IMR-90 (cell line): Measurements from ENCODE around the gene LMLN. TPM values are rescaled to one million over a fixed set of nuclear protein-coding genes. Genes with fewer than 3 reads are reported as not detected.

ENCODE experiments used
- ATAC-seq: fragments of 200-7000 bp; cut with Tn5 transposase; 2 replicates; pipeline ENCODE4 v1.9.1; 2020; ENCODE audit warnings: low read depth, mild to moderate bottlenecking, moderate library complexity
- BruUV-seq: library from RNA; stranded (reverse); fragments of 400-500 nt; replicated peaks from 2 replicates; lab custom pipeline; 2021; lab: Mats Ljungman, UMichigan
- CTCF ChIA-PET: fragments of 300-600 bp; formaldehyde crosslinking; extraction: SDS; loops from one replicate; lab custom pipeline; 2021; ENCODE audit warnings: antibody characterized with exemption; lab: Yijun Ruan, JAX
- POLR2A ChIA-PET: fragments of 300-600 bp; sonication (Branson Sonifier 250); formaldehyde crosslinking; loops from one replicate; lab custom pipeline; 2022; ENCODE audit warnings: antibody characterized with exemption; ENCODE audit not compliant: unreplicated experiment; lab: Charles Lee
- DNase-seq: peaks from one replicate; pipeline ENCODE4 v3.0.0; 2013
- H2AFZ ChIP-seq: replicated peaks from 2 replicates; pipeline ENCODE3; 2013; ENCODE audit warnings: low read length, mild to moderate bottlenecking; ENCODE audit not compliant: poor library complexity
- H2AK5ac ChIP-seq: 2 replicates; pipeline ENCODE4 v1.6.1; 2013; ENCODE audit warnings: low read depth, low read length, inconsistent platforms
- H2AK9ac ChIP-seq: replicated peaks from 2 replicates; pipeline ENCODE3; 2013; ENCODE audit warnings: mild to moderate bottlenecking, low read depth, low read length, moderate library complexity; ENCODE audit not compliant: poor library complexity
- H2BK120ac ChIP-seq: 2 replicates; pipeline ENCODE4 v1.6.1; 2013; ENCODE audit warnings: low read depth, low read length, inconsistent platforms
- H2BK15ac ChIP-seq: 3 replicates; pipeline ENCODE4 v1.6.1; 2013; ENCODE audit warnings: low read depth, low read length, inconsistent platforms
- H2BK20ac ChIP-seq: 2 replicates; pipeline ENCODE4 v1.6.1; 2013; ENCODE audit warnings: low read depth, mild to moderate bottlenecking, inconsistent platforms, low read length, moderate library complexity
- H2BK5ac ChIP-seq: 2 replicates; pipeline ENCODE4 v1.6.1; 2013; ENCODE audit warnings: mild to moderate bottlenecking, low read depth, low read length, inconsistent platforms; ENCODE audit not compliant: poor library complexity, severe bottlenecking
- H3K14ac ChIP-seq: replicated peaks from 2 replicates; pipeline ENCODE4 v1.6.1; 2013; ENCODE audit warnings: low read depth, low read length, inconsistent platforms
- H3K18ac ChIP-seq: 2 replicates; pipeline ENCODE4 v1.6.1; 2013; ENCODE audit warnings: low read depth, low read length, control low read depth
- H3K23ac ChIP-seq: 2 replicates; pipeline ENCODE4 v1.6.1; 2013; ENCODE audit warnings: low read depth, low read length, inconsistent platforms
- H3K27ac ChIP-seq: 2 replicates; pipeline ENCODE4 v1.5.1; 2013; ENCODE audit warnings: mild to moderate bottlenecking, control low read depth, low read length; ENCODE audit not compliant: insufficient read depth
- H3K27me3 ChIP-seq: 2 replicates; pipeline ENCODE4 v1.6.1; 2013; ENCODE audit warnings: low read length; ENCODE audit not compliant: control insufficient read depth, insufficient read depth
- H3K36me3 ChIP-seq: 2 replicates; pipeline ENCODE4 v1.6.1; 2013; ENCODE audit warnings: low read length, mixed read lengths; ENCODE audit not compliant: control insufficient read depth, insufficient read depth
- H3K4ac ChIP-seq: 2 replicates; pipeline ENCODE4 v1.6.1; 2013; ENCODE audit warnings: low read depth, low read length, inconsistent platforms
- H3K4me1 ChIP-seq: 2 replicates; pipeline ENCODE4 v1.6.1; 2013; ENCODE audit warnings: low read length, mixed read lengths; ENCODE audit not compliant: control insufficient read depth, insufficient read depth
- H3K4me2 ChIP-seq: 2 replicates; pipeline ENCODE4 v1.6.1; 2013; ENCODE audit warnings: low read depth, mild to moderate bottlenecking, control low read depth, low read length, moderate library complexity
- H3K4me3 ChIP-seq: 2 replicates; pipeline ENCODE4 v1.5.1; 2013; ENCODE audit warnings: low read depth, mild to moderate bottlenecking, control low read depth, low read length, moderate library complexity; ENCODE audit not compliant: insufficient read depth
- H3K56ac ChIP-seq: 2 replicates; pipeline ENCODE4 v1.6.1; 2013; ENCODE audit warnings: low read length, inconsistent platforms; ENCODE audit not compliant: insufficient read depth; ENCODE audit errors: extremely low read depth
- H3K79me1 ChIP-seq, 2 experiments: 2 replicates each; pipeline ENCODE4 v1.6.1; 2013; ENCODE audit warnings: low read length in 2 of 2, inconsistent platforms in 1 of 2, low read depth in 1 of 2
- H3K9ac ChIP-seq: 2 replicates; pipeline ENCODE4 v1.6.1; 2013; ENCODE audit warnings: low read depth, low read length, control low read depth
- H3K9me1 ChIP-seq: 2 replicates; pipeline ENCODE4 v1.6.1; 2013; ENCODE audit warnings: low read length, inconsistent platforms; ENCODE audit not compliant: insufficient read depth
- H3K9me3 ChIP-seq: 2 replicates; pipeline ENCODE4 v1.6.1; 2013; ENCODE audit warnings: low read length; ENCODE audit not compliant: control insufficient read depth, insufficient read depth
- H4K20me1 ChIP-seq: 2 replicates; pipeline ENCODE4 v1.6.1; 2013; ENCODE audit warnings: low read length, inconsistent platforms; ENCODE audit not compliant: insufficient read depth
- H4K5ac ChIP-seq: 2 replicates; pipeline ENCODE4 v1.6.1; 2013; ENCODE audit warnings: mild to moderate bottlenecking, low read depth, low read length, control low read depth
- H4K8ac ChIP-seq, 2 experiments: 2 replicates each; pipeline ENCODE4 v1.6.1; 2013; ENCODE audit warnings: low read depth in 2 of 2, low read length in 2 of 2, control low read depth in 1 of 2, inconsistent platforms in 1 of 2
- H4K91ac ChIP-seq: 2 replicates; pipeline ENCODE4 v1.6.1; 2013; ENCODE audit warnings: low read depth, low read length, inconsistent platforms; ENCODE audit not compliant: insufficient read depth
- BHLHE40 ChIP-seq: fragments of 150-350 bp; IDR thresholded peaks from 2 replicates; pipeline ENCODE4 v1.6.1; 2016; ENCODE audit warnings: mild to moderate bottlenecking, low read depth, low read length
- CEBPB ChIP-seq: IDR thresholded peaks from 2 replicates; pipeline ENCODE4 v1.6.1; 2012; ENCODE audit warnings: low read depth, low read length, improper control_type of control experiment
- CHD1 ChIP-seq: IDR thresholded peaks from 2 replicates; pipeline ENCODE4 v1.6.1; 2012; ENCODE audit warnings: low read depth, low read length, improper control_type of control experiment
- FOS ChIP-seq: fragments of 150-350 bp; IDR thresholded peaks from 2 replicates; pipeline ENCODE4 v1.6.1; 2016; ENCODE audit warnings: low read depth, low read length
- MAFK ChIP-seq: IDR thresholded peaks from 2 replicates; pipeline ENCODE4 v1.6.1; 2012; ENCODE audit warnings: low read depth, low read length, improper control_type of control experiment
- MAZ ChIP-seq: IDR thresholded peaks from 2 replicates; pipeline ENCODE4 v1.6.1; 2012; ENCODE audit warnings: low read depth, mild to moderate bottlenecking, low read length, improper control_type of control experiment, moderate library complexity, borderline replicate concordance
- MXI1 ChIP-seq: IDR thresholded peaks from 2 replicates; pipeline ENCODE4 v1.6.1; 2012; ENCODE audit warnings: low read depth, mild to moderate bottlenecking, low read length, moderate library complexity, borderline replicate concordance
- NFE2L2 ChIP-seq: fragments of 150-350 bp; IDR thresholded peaks from 2 replicates; pipeline ENCODE4 v1.6.1; 2016; ENCODE audit warnings: low read depth, mild to moderate bottlenecking, low read length
- POLR2A ChIP-seq: IDR thresholded peaks from 2 replicates; pipeline ENCODE4 v1.6.1; 2012; ENCODE audit warnings: mild to moderate bottlenecking, low read depth, low read length
- RAD21 ChIP-seq: IDR thresholded peaks from 2 replicates; pipeline ENCODE4 v1.6.1; 2012; ENCODE audit warnings: low read length, improper control_type of control experiment
- RCOR1 ChIP-seq: IDR thresholded peaks from 2 replicates; pipeline ENCODE4 v1.6.1; 2012; ENCODE audit warnings: mild to moderate bottlenecking, low read length, improper control_type of control experiment; ENCODE audit not compliant: insufficient replicate concordance
- RFX5 ChIP-seq: IDR thresholded peaks from 2 replicates; pipeline ENCODE4 v1.8.0; 2012; ENCODE audit warnings: low read depth, mild to moderate bottlenecking, low read length, moderate library complexity
- SMC3 ChIP-seq: fragments of 150-350 bp; IDR thresholded peaks from 2 replicates; pipeline ENCODE4 v1.6.1; 2016; ENCODE audit warnings: low read depth, mild to moderate bottlenecking, antibody characterized with exemption, low read length, moderate library complexity
- WGBS, 2 experiments: methylation state at CpG; one replicate each; pipeline versions ENCODE4 v1.1.5 to v1.1.7; 2013; ENCODE audit warnings: missing lambda C conversion rate in 2 of 2; ENCODE audit not compliant: insufficient read length in 1 of 2; ENCODE audit errors: extremely low coverage in 2 of 2; 5-methylcytosine and 5-hydroxymethylcytosine counted together
- dilution Hi-C: fragments of 300-500 bp; cut with HindIII; formaldehyde crosslinking; loops from one replicate; pipeline ENCODE4 v1.14.3; 2018; ENCODE audit warnings: low sequenced_read_pairs; ENCODE audit not compliant: unreplicated experiment
- in situ Hi-C: fragments of 300-500 bp; cut with MboI; formaldehyde crosslinking; loops from 3 replicates; pipeline ENCODE4 v1.14.3; 2019; ENCODE audit warnings: low sequenced_read_pairs, inconsistent platforms, mixed read lengths
- intact Hi-C: fragments of 100-400 bp; cut with micrococcal nuclease; formaldehyde crosslinking; loops from 2 replicates; pipeline ENCODE4 v1.10.0; 2022
- polyA plus RNA-seq, 3 experiments: library from polyadenylated mRNA; depleted of rRNA; stranded (reverse); fragments of >200 nt; gene quantifications; 2 replicates each; pipeline ENCODE4 v1.2.3, GENCODE V29; 2012; ENCODE audit warnings: low replicate concordance in 1 of 3
- total RNA-seq: library from RNA; depleted of rRNA; stranded (reverse); fragments of >200 nt; gene quantifications from 2 replicates; pipeline ENCODE4 v1.2.3, GENCODE V29; 2012
- TF ChIP-seq, protein P1 (sequence below): fragments of 150-350 bp; IDR thresholded peaks from 2 replicates; pipeline ENCODE4 v1.6.1; 2017; ENCODE audit warnings: mild to moderate bottlenecking, antibody characterized with exemption, low read length, low read depth
- TF ChIP-seq, protein P2 (sequence below): fragments of 150-350 bp; IDR thresholded peaks from 2 replicates; pipeline ENCODE4 v1.6.1; 2016; ENCODE audit warnings: low read depth, mild to moderate bottlenecking, low read length, moderate library complexity, borderline replicate concordance
- TF ChIP-seq, protein P3 (sequence below): conservative IDR thresholded peaks from 2 replicates; pipeline ENCODE4 v1.5.1; 2012; ENCODE audit warnings: mild to moderate bottlenecking, low read depth, low read length, improper control_type of control experiment

LMLN gene
- total and polyA plus RNA-seq, 2 of the 4 experiments (the other 2 are of a cell fraction), result 3.3 to 3.9 TPM

DNA sequence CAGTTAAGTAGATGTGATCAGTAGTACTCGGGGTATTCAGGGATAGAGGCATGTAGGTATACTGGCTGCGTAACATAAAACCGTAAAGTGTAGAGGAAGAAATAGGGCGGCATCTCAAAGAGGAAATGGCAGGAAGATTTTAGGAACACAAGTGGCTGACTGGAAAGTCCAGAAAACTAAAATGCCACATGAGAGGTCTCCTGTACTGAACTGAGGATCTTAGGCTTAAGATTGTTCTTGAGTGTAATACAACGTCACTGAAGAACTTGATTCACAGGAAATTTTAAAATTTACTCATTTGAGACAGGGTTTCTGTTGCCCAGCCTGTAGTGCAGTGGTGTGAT, 2.3 kb upstream of the LMLN start:
- in situ Hi-C loops, result no loop called here
- no TSS peak for BruUV-seq
- Histone ChIP-seq H4K91ac (no peak overlapping the region), H3K4me2 (no peak overlapping the region; the same call in 1 of the 2 replicates), H3K36me3 (peaks cover 23% of the 10 kb centered on the region), H2AFZ (no peak overlapping the region), H2AK5ac (no peak overlapping the region), H3K4ac (no peak overlapping the region), H3K27me3 (no peaks in the 10 kb centered on the region), H2BK20ac (no peak overlapping the region), H4K5ac (no peak overlapping the region), H3K4me1 (0 out of 2 replicates have a peak, but pooled peaks cover 3% of the 10 kb centered on the region), H4K8ac (peak overlapping the region in 1 of 2 experiments; percentile 54; a peak in 1 of 4 replicates), H3K9ac (no peak overlapping the region), H3K4me3 (no peak overlapping the region), H3K14ac (no peak overlapping the region; the same call in 1 of the 2 replicates), H2AK9ac (peak overlapping the region; percentile 33), H3K9me1 (0 out of 2 replicates have a peak, but pooled peaks cover 3% of the 10 kb centered on the region), H4K20me1 (peaks cover 32% of the 10 kb centered on the region), H3K9me3 (no peaks in the 10 kb centered on the region), H3K56ac (no peak overlapping the region), H3K18ac (no peak overlapping the region), H2BK120ac (no peak overlapping the region), H3K23ac (no peak overlapping the region), H2BK5ac (peak overlapping the region; percentile 30), H3K27ac (no peak overlapping the region), H2BK15ac (no peak overlapping the region), H3K79me1 (peaks cover 18 to 51% of the 10 kb centered on the region in 2 experiments)
- no peak for DNase-seq
- no peak for ATAC-seq
- ChIA-PET CTCF (no interaction called here), POLR2A (no interaction called here)
- TF ChIP-seq RAD21 (no peak), FOS (no peak), CEBPB (no peak), MAZ (no peak), MXI1 (no peak), MAFK (no peak), SMC3 (no peak), CHD1 (no peak), NFE2L2 (no peak), RCOR1 (no peak), POLR2A (no peak; the same call in 1 of the 2 replicates), BHLHE40 (no peak), RFX5 (no peak)
- TF ChIP-seq, protein P1, sequence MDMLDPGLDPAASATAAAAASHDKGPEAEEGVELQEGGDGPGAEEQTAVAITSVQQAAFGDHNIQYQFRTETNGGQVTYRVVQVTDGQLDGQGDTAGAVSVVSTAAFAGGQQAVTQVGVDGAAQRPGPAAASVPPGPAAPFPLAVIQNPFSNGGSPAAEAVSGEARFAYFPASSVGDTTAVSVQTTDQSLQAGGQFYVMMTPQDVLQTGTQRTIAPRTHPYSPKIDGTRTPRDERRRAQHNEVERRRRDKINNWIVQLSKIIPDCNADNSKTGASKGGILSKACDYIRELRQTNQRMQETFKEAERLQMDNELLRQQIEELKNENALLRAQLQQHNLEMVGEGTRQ, result no peak
- TF ChIP-seq, protein P2, sequence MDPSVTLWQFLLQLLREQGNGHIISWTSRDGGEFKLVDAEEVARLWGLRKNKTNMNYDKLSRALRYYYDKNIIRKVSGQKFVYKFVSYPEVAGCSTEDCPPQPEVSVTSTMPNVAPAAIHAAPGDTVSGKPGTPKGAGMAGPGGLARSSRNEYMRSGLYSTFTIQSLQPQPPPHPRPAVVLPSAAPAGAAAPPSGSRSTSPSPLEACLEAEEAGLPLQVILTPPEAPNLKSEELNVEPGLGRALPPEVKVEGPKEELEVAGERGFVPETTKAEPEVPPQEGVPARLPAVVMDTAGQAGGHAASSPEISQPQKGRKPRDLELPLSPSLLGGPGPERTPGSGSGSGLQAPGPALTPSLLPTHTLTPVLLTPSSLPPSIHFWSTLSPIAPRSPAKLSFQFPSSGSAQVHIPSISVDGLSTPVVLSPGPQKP, result no peak
- TF ChIP-seq, protein P3, sequence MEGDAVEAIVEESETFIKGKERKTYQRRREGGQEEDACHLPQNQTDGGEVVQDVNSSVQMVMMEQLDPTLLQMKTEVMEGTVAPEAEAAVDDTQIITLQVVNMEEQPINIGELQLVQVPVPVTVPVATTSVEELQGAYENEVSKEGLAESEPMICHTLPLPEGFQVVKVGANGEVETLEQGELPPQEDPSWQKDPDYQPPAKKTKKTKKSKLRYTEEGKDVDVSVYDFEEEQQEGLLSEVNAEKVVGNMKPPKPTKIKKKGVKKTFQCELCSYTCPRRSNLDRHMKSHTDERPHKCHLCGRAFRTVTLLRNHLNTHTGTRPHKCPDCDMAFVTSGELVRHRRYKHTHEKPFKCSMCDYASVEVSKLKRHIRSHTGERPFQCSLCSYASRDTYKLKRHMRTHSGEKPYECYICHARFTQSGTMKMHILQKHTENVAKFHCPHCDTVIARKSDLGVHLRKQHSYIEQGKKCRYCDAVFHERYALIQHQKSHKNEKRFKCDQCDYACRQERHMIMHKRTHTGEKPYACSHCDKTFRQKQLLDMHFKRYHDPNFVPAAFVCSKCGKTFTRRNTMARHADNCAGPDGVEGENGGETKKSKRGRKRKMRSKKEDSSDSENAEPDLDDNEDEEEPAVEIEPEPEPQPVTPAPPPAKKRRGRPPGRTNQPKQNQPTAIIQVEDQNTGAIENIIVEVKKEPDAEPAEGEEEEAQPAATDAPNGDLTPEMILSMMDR, result no peak
- intact Hi-C loops, result no loop called here
- 94% methylated on average over 4 of the region's 5 CpGs; no CpG with 5 or more reads in 1 of the 2 experiments for WGBS, 2 experiments
- dilution Hi-C loops, result no loop called here
